Hepatocyte (in vitro differentiated cells): Measurements from ENCODE around the gene SHROOM2. TPM values are rescaled to one million over a fixed set of nuclear protein-coding genes. Genes with fewer than 3 reads are reported as not detected.

Experiments
- DNase-seq: peaks from one replicate; pipeline ENCODE4 v3.0.0-alpha.2; 2016; ENCODE audit warnings: low spot score
- H2AFZ ChIP-seq: fragments of 200-600 bp; sonication (generic); 2 replicates; pipeline ENCODE4 v1.6.0; 2016; ENCODE audit warnings: antibody characterized with exemption, mild to moderate bottlenecking
- H3K27ac ChIP-seq: fragments of 200-600 bp; sonication (generic); 2 replicates; pipeline ENCODE4 v1.5.1; 2016; ENCODE audit warnings: mild to moderate bottlenecking
- H3K27me3 ChIP-seq: fragments of 200-600 bp; sonication (generic); 2 replicates; pipeline ENCODE4 v1.6.1; 2016
- H3K36me3 ChIP-seq: fragments of 200-600 bp; sonication (generic); replicated peaks from 2 replicates; pipeline ENCODE4 v1.5.1; 2016; ENCODE audit warnings: low read depth; ENCODE audit not compliant: insufficient read depth
- H3K4me1 ChIP-seq: fragments of 200-600 bp; sonication (generic); 2 replicates; pipeline ENCODE4 v1.5.1; 2016; ENCODE audit warnings: mild to moderate bottlenecking, moderate library complexity; ENCODE audit not compliant: insufficient read depth
- H3K4me2 ChIP-seq: fragments of 200-600 bp; sonication (generic); 2 replicates; pipeline ENCODE4 v1.6.0; 2016
- H3K4me3 ChIP-seq: fragments of 200-600 bp; sonication (generic); 2 replicates; pipeline ENCODE4 v1.5.1; 2016; ENCODE audit warnings: mild to moderate bottlenecking
- H3K79me2 ChIP-seq: fragments of 200-600 bp; sonication (generic); 2 replicates; pipeline ENCODE4 v1.6.0; 2017; ENCODE audit warnings: mild to moderate bottlenecking
- H3K9me2 ChIP-seq: fragments of 200-600 bp; sonication (generic); replicated peaks from 2 replicates; pipeline ENCODE4 v1.6.0; 2017; ENCODE audit warnings: mild to moderate bottlenecking; ENCODE audit not compliant: insufficient read depth
- H3K9me3 ChIP-seq: fragments of 200-600 bp; sonication (generic); 2 replicates; pipeline ENCODE4 v1.5.1; 2016; ENCODE audit warnings: low read depth, mild to moderate bottlenecking
- H4K20me1 ChIP-seq: fragments of 200-600 bp; sonication (generic); 2 replicates; pipeline ENCODE4 v1.6.0; 2016; ENCODE audit warnings: mild to moderate bottlenecking; ENCODE audit not compliant: insufficient read depth, poor library complexity, severe bottlenecking
- EZH2 ChIP-seq: fragments of 200-600 bp; sonication (generic); IDR thresholded peaks from 2 replicates; pipeline ENCODE4 v1.6.1; 2016; ENCODE audit warnings: antibody characterized with exemption, mild to moderate bottlenecking, borderline replicate concordance
- EZH2phosphoT487 ChIP-seq: fragments of 200-600 bp; sonication (generic); IDR thresholded peaks from one replicate; pipeline ENCODE4 v1.6.1; 2018; ENCODE audit warnings: antibody characterized with exemption, mild to moderate bottlenecking, low read depth, moderate library complexity; ENCODE audit not compliant: unreplicated experiment, severe bottlenecking
- WGBS: methylation state at CpG from one replicate; pipeline ENCODE4 v1.1.6; 2016; ENCODE audit warnings: low lambda C conversion rate; ENCODE audit errors: missing lambda C conversion rate; 5-methylcytosine and 5-hydroxymethylcytosine counted together
- polyA plus RNA-seq: library from polyadenylated mRNA; unstranded; fragments of >200 nt; fragmentation: Nextera tagmentation; extraction: Ambion mirVana; gene quantifications from 2 replicates; pipeline ENCODE4 v1.2.1, GENCODE V29; 2016
- total RNA-seq: library from RNA; depleted of rRNA; stranded (reverse); fragments of >200 nt; gene quantifications from 2 replicates; pipeline ENCODE4 v1.2.3, GENCODE V29; 2014
- TF ChIP-seq, protein P1 (sequence below): fragments of 200-600 bp; sonication (generic); IDR thresholded peaks from 2 replicates; pipeline ENCODE4 v1.5.1; 2016; ENCODE audit warnings: antibody characterized with exemption, mild to moderate bottlenecking; ENCODE audit not compliant: poor library complexity

The SHROOM2 gene
- total and polyA plus RNA-seq, 2 experiments from 2014 or later = 6.9 to 8.5 TPM

DNA sequence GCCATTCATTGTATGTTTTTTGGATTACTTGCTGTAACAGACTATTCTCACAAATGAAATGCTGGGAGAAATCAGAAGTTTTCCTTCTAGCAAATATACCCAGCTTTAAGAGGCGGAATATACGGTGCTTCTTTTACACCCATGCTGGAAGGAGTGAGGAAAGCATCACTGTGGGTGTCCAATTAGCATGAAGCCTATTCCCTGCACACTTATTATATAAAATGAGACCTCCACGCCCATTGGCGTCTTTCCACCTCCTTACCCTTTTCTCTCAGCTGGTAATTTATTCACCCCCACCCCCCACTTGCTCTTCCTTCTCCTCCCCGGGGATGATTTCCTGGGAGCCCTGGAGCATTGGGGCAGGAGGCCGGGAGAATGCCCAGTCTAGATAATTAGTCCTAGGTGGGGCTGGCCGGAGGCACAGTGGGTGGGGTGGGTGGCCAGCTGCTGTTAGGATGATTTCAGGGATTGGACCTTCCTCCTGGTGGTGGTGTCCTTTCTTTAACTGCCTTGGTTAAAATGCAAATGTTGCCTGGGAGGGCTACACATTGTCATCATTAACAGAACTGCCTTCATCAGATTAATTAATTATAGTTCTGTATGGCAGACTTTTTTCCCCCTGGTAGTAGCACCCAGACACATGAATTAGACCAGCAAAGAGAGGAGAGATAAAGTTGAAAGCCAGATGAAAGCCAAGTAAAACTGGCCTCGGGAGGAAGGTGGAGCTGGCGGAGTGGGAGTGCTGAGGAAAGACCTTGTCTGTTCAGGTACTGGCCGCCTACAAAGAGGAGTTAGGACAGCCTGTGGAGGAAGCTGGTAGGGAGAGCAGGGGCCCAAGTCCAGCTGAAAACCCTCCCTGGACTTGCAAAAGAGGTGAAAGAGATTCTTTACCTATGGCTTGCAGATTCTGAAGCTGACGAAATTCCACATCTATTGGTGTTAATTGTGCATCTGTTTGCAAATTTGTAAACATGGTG lies 11.4 kb downstream of the SHROOM2 start:
- 70% methylated on average over 11 of the region's 11 CpGs for WGBS
- H3K4me2 ChIP-seq = no peak overlapping the region
- TF ChIP-seq EZH2 = no peak
- no peak for TF ChIP-seq EZH2phosphoT487
- no peak overlapping the region for H2AFZ ChIP-seq
- H3K36me3 ChIP-seq = no peaks in the 10 kb centered on the region
- no peak for DNase-seq
- no peak overlapping the region for H3K4me3 ChIP-seq
- H4K20me1 ChIP-seq = peaks cover 4% of the 10 kb centered on the region
- peaks cover 64% of the 10 kb centered on the region for H3K79me2 ChIP-seq
- no peaks in the 10 kb centered on the region for H3K9me3 ChIP-seq
- no peak overlapping the region for H3K27ac ChIP-seq
- H3K4me1 ChIP-seq = no peaks in the 10 kb centered on the region
- H3K27me3 ChIP-seq = no peaks in the 10 kb centered on the region
- no peaks in the 10 kb centered on the region for H3K9me2 ChIP-seq

GRCh38 chrX:9802737-9803136 lies 16.5 kb downstream of the SHROOM2 start:
- Histone ChIP-seq H3K36me3 (no peaks in the 10 kb centered on the region), H3K9me2 (no peaks in the 10 kb centered on the region), H3K27me3 (no peaks in the 10 kb centered on the region), H2AFZ (no peak overlapping the region), H3K9me3 (no peaks in the 10 kb centered on the region), H3K4me1 (no peaks in the 10 kb centered on the region), H4K20me1 (peaks cover 4% of the 10 kb centered on the region), H3K27ac (no peak overlapping the region), H3K4me3 (no peak overlapping the region), H3K4me2 (no peak overlapping the region), H3K79me2 (peaks cover 29% of the 10 kb centered on the region)
- TF ChIP-seq, protein P1, sequence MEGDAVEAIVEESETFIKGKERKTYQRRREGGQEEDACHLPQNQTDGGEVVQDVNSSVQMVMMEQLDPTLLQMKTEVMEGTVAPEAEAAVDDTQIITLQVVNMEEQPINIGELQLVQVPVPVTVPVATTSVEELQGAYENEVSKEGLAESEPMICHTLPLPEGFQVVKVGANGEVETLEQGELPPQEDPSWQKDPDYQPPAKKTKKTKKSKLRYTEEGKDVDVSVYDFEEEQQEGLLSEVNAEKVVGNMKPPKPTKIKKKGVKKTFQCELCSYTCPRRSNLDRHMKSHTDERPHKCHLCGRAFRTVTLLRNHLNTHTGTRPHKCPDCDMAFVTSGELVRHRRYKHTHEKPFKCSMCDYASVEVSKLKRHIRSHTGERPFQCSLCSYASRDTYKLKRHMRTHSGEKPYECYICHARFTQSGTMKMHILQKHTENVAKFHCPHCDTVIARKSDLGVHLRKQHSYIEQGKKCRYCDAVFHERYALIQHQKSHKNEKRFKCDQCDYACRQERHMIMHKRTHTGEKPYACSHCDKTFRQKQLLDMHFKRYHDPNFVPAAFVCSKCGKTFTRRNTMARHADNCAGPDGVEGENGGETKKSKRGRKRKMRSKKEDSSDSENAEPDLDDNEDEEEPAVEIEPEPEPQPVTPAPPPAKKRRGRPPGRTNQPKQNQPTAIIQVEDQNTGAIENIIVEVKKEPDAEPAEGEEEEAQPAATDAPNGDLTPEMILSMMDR = no peak
- TF ChIP-seq EZH2 = no peak
- TF ChIP-seq EZH2phosphoT487 = no peak
- no peak for DNase-seq
- WGBS = 75% methylated on average over 4 of the region's 4 CpGs

GRCh38 chrX:9804444-9804843 lies 18.2 kb downstream of the SHROOM2 start:
- no peaks in the 10 kb centered on the region for H3K4me1 ChIP-seq
- H3K27me3 ChIP-seq = no peaks in the 10 kb centered on the region
- no peaks in the 10 kb centered on the region for H3K36me3 ChIP-seq
- 75% methylated on average over 5 of the region's 5 CpGs for WGBS
- TF ChIP-seq EZH2phosphoT487 = no peak
- no peak for TF ChIP-seq EZH2
- TF ChIP-seq, protein P1 = no peak
- peaks cover 28% of the 10 kb centered on the region for H3K79me2 ChIP-seq
- H3K9me3 ChIP-seq = no peaks in the 10 kb centered on the region
- H4K20me1 ChIP-seq = no peaks in the 10 kb centered on the region
- no peak overlapping the region for H3K27ac ChIP-seq
- no peak for DNase-seq
- no peak overlapping the region for H3K4me3 ChIP-seq
- H2AFZ ChIP-seq = no peak overlapping the region
- H3K9me2 ChIP-seq = no peaks in the 10 kb centered on the region
- H3K4me2 ChIP-seq = no peak overlapping the region

DNA sequence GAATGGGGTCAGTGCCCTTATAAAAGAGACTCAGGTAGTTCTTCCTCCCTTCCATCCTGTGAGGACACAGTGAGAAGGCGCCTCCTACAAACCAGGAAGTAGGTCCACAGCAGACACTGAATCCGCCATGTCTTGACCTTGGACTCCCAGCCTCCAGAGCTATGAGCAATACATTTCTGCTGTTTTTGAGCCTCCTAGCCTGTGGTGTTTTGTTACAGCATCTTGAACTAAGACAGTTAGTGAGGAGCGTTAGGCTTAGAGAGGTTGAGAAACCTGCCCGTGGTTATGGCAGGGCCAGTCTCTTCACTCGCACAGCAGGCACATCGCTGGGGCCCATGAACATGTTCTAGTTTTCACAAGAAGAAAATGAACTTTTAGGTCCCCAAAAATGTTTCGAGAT lies 19.7 kb downstream of the SHROOM2 start:
- H3K27me3 ChIP-seq = no peaks in the 10 kb centered on the region
- H3K9me2 ChIP-seq = no peaks in the 10 kb centered on the region
- no peak for TF ChIP-seq EZH2
- no peak for TF ChIP-seq EZH2phosphoT487
- TF ChIP-seq, protein P1 = no peak
- no peak overlapping the region for H2AFZ ChIP-seq
- H4K20me1 ChIP-seq = no peaks in the 10 kb centered on the region
- no peaks in the 10 kb centered on the region for H3K9me3 ChIP-seq
- no peak overlapping the region for H3K4me3 ChIP-seq
- 87% methylated on average over 7 of the region's 7 CpGs for WGBS
- H3K4me2 ChIP-seq = no peak overlapping the region
- no peaks in the 10 kb centered on the region for H3K36me3 ChIP-seq
- no peaks in the 10 kb centered on the region for H3K4me1 ChIP-seq
- H3K27ac ChIP-seq = no peak overlapping the region
- no peak for DNase-seq
- peaks cover 20% of the 10 kb centered on the region for H3K79me2 ChIP-seq
